Epithelial cell of prostate (primary cell): Measurements from ENCODE around the gene PEAR1.

Experiments used
- DNase-seq: peaks from one replicate; pipeline ENCODE4 v3.0.0-alpha.2; 2011; ENCODE audit warnings: low read depth, low spot score
- H3K27ac ChIP-seq: fragments of 450-650 bp; 2 replicates; pipeline ENCODE4 v1.5.1; 2017; ENCODE audit warnings: mild to moderate bottlenecking

The PEAR1 gene

GRCh38 chr1:156859523-156860112 is 33.9 kb upstream of the PEAR1 start:
- no peak overlapping the region for H3K27ac ChIP-seq
- DNase-seq, result no peak

GRCh38 chr1:156860113-156860627 is 33.3 kb upstream of the PEAR1 start:
- no peak for DNase-seq
- no peak overlapping the region for H3K27ac ChIP-seq

- H3K27ac ChIP-seq, result no peak within 1 kb of the TSS
- no peak for DNase-seq
Observed at GRCh38 chr1:156860628-156861423, 32.7 kb upstream of the PEAR1 start, which contains the start of gene NTRK1. Gene NTRK1, plus strand, starts transcription at chr1:156860865. Its CDS starts 70 bp downstream, at chr1:156860935.

GRCh38 chr1:156862584-156862983 is 30.9 kb upstream of the PEAR1 start:
- H3K27ac ChIP-seq, result no peak overlapping the region
- DNase-seq, result no peak

- no peak for DNase-seq
- H3K27ac ChIP-seq, result no peak overlapping the region
Observed at GRCh38 chr1:156862997-156863599, 30.4 kb upstream of the PEAR1 start.

GRCh38 chr1:156863631-156864030 is 29.9 kb upstream of the PEAR1 start:
- no peak for DNase-seq
- no peak overlapping the region for H3K27ac ChIP-seq

GRCh38 chr1:156864796-156865195 is 28.7 kb upstream of the PEAR1 start:
- no peak overlapping the region for H3K27ac ChIP-seq
- DNase-seq, result no peak

- DNase-seq, result no peak
- no peak overlapping the region for H3K27ac ChIP-seq
Observed at GRCh38 chr1:156865258-156865657, 28.3 kb upstream of the PEAR1 start.

GRCh38 chr1:156865865-156866248 is 27.7 kb upstream of the PEAR1 start:
- DNase-seq, result no peak
- H3K27ac ChIP-seq, result no peak overlapping the region

- DNase-seq, result no peak
- H3K27ac ChIP-seq, result no peak overlapping the region
Observed at GRCh38 chr1:156866249-156866909, 27.1 kb upstream of the PEAR1 start.

- H3K27ac ChIP-seq, result no peak overlapping the region
- no peak for DNase-seq
Observed at GRCh38 chr1:156868341-156868740, 25.2 kb upstream of the PEAR1 start.

- no peak overlapping the region for H3K27ac ChIP-seq
- no peak for DNase-seq
Observed at GRCh38 chr1:156869455-156869854, 24.1 kb upstream of the PEAR1 start.

GRCh38 chr1:156873659-156874058 is 19.9 kb upstream of the PEAR1 start:
- DNase-seq, result no peak
- H3K27ac ChIP-seq, result no peak overlapping the region

GRCh38 chr1:156874142-156874541 is 19.4 kb upstream of the PEAR1 start:
- no peak for DNase-seq
- H3K27ac ChIP-seq, result no peak overlapping the region

GRCh38 chr1:156874572-156875340 is 18.8 kb upstream of the PEAR1 start:
- DNase-seq, result no peak
- H3K27ac ChIP-seq, result no peak overlapping the region

GRCh38 chr1:156875341-156875615 is 18.2 kb upstream of the PEAR1 start:
- DNase-seq, result no peak

GRCh38 chr1:156876281-156876680 is 17.2 kb upstream of the PEAR1 start:
- no peak for DNase-seq
- no peak overlapping the region for H3K27ac ChIP-seq

More at GRCh38 chr1:156875341-156875615, 18.2 kb upstream of the PEAR1 start:
- H3K27ac ChIP-seq, result no peak overlapping the region

- H3K27ac ChIP-seq, result no peak overlapping the region
- DNase-seq, result no peak
Observed at GRCh38 chr1:156877433-156878170, 15.9 kb upstream of the PEAR1 start.

GRCh38 chr1:156879876-156880275 is 13.6 kb upstream of the PEAR1 start:
- no peak overlapping the region for H3K27ac ChIP-seq
- no peak for DNase-seq

- DNase-seq, result no peak
- no peak overlapping the region for H3K27ac ChIP-seq
Observed at GRCh38 chr1:156880473-156880872, 13.0 kb upstream of the PEAR1 start.
